K562 (cell line): ENCODE data around the gene CCM2. TPM values are rescaled to one million over a fixed set of nuclear protein-coding genes. Genes with fewer than 3 reads are reported as not detected.

Experiments
- ATAC-seq: fragments of 200-7000 bp; cut with Tn5 transposase; 3 replicates; pipeline ENCODE4 v1.9.1; 2020; ENCODE audit warnings: moderate library complexity
- BruUV-seq: library from RNA; stranded (reverse); fragments of 400-500 nt; replicated peaks from 2 replicates; lab custom pipeline; 2021; lab: Mats Ljungman, UMichigan
- CTCF ChIA-PET: fragments of 300-600 bp; formaldehyde crosslinking; extraction: SDS; loops from one replicate; lab custom pipeline; 2021; ENCODE audit warnings: low intra/inter-chr PET ratio; lab: Yijun Ruan, JAX
- POLR2A ChIA-PET: fragments of 300-600, 350-650 bp; sonication (Branson Sonifier 250); formaldehyde crosslinking; extraction: SDS; loops from one replicate; lab custom pipeline; 2021; ENCODE audit warnings: antibody characterized with exemption, inconsistent platforms; lab: Yijun Ruan, JAX
- DNase-seq, 4 experiments: peaks; one replicate each; pipeline versions ENCODE4 v3.0.0 to v3.0.0-alpha.2; 2011 to 2018; ENCODE audit warnings: low spot score in 3 of 4, mixed read lengths in 3 of 4; ENCODE audit errors: extremely low read depth in 1 of 4
- FAIRE-seq: peaks from 2 replicates; lab custom pipeline; 2011; peaks lifted over from hg19 to GRCh38; lab: Jason Lieb, UNC
- H2AFZ ChIP-seq: 2 replicates; pipeline ENCODE4 v1.6.0; 2011; ENCODE audit warnings: low read depth, low read length, control low read depth, inconsistent platforms
- H3K27ac ChIP-seq: fragments of 200-600 bp; 3 replicates; pipeline ENCODE4 v1.8.0; 2011; ENCODE audit warnings: low read depth, mild to moderate bottlenecking, control low read depth, inconsistent platforms, low read length, moderate library complexity, mixed read lengths; ENCODE audit errors: extremely low read depth
- H3K27me3 ChIP-seq, 2 experiments: fragments of 300-600 bp in 1 of 2; 2 replicates in 1 of 2; 3 replicates in 1 of 2; pipeline versions ENCODE4 v1.6.0 to v1.8.0; 2011; ENCODE audit warnings: inconsistent platforms in 2 of 2, low read length in 2 of 2, mild to moderate bottlenecking in 1 of 2, mixed read lengths in 1 of 2, moderate library complexity in 1 of 2; ENCODE audit not compliant: control insufficient read depth in 2 of 2, insufficient read depth in 2 of 2
- H3K36me3 ChIP-seq: fragments of 300-600 bp; 3 replicates; pipeline ENCODE4 v1.8.0; 2011; ENCODE audit warnings: mild to moderate bottlenecking, low read length, inconsistent platforms; ENCODE audit not compliant: control insufficient read depth, insufficient read depth
- H3K4me1 ChIP-seq, 2 experiments: fragments of 200-600 bp in 1 of 2; replicated peaks in 1 of 2; 2 replicates in 1 of 2; 3 replicates in 1 of 2; pipeline versions ENCODE4 v1.5.1 to v1.8.0; 2011; ENCODE audit warnings: inconsistent platforms in 2 of 2, low read length in 2 of 2, mild to moderate bottlenecking in 1 of 2, mixed read lengths in 1 of 2, moderate library complexity in 1 of 2; ENCODE audit not compliant: control insufficient read depth in 2 of 2, insufficient read depth in 2 of 2
- H3K4me2 ChIP-seq: 2 replicates; pipeline ENCODE4 v1.6.1; 2011; ENCODE audit warnings: low read length, control low read depth, inconsistent platforms, mixed read lengths; ENCODE audit not compliant: insufficient read depth
- H3K4me3 ChIP-seq: fragments of 200-600 bp; sonication (generic), shearing (Covaris generic); 2 replicates; pipeline ENCODE4 v1.5.1; 2016; ENCODE audit warnings: control low read depth, inconsistent platforms
- H3K79me2 ChIP-seq: fragments of 200-600 bp; 3 replicates; pipeline ENCODE4 v1.8.0; 2011; ENCODE audit warnings: low read length, inconsistent platforms; ENCODE audit not compliant: control insufficient read depth, insufficient read depth
- H3K9ac ChIP-seq, 2 experiments: 2 replicates each; pipeline versions ENCODE4 v1.6.0 to v1.6.1; 2011; ENCODE audit warnings: low read depth in 2 of 2, low read length in 2 of 2, control low read depth in 1 of 2, inconsistent platforms in 1 of 2, mild to moderate bottlenecking in 1 of 2, mixed read lengths in 1 of 2; ENCODE audit not compliant: insufficient read depth in 1 of 2
- H3K9me1 ChIP-seq: one replicate; pipeline ENCODE4 v1.6.0; 2011; ENCODE audit warnings: inconsistent platforms, mild to moderate bottlenecking, low read length, moderate library complexity; ENCODE audit not compliant: control insufficient read depth, insufficient read depth
- H3K9me3 ChIP-seq: replicated peaks from 2 replicates; pipeline ENCODE4 v1.5.1; 2011; ENCODE audit warnings: low read depth, low read length, inconsistent platforms; ENCODE audit not compliant: control insufficient read depth, insufficient read depth
- H4K20me1 ChIP-seq: replicated peaks from 2 replicates; pipeline ENCODE4 v1.6.1; 2011; ENCODE audit warnings: low read length, inconsistent platforms, mixed read lengths; ENCODE audit not compliant: control insufficient read depth, insufficient read depth
- PTTG1 ChIP-seq: fragments of 450-650 bp; IDR thresholded peaks from 2 replicates; pipeline ENCODE4 v1.6.1; 2016; ENCODE audit warnings: low read depth, mild to moderate bottlenecking, missing genetic modification characterization, missing compliant biosample characterization
- RFX1 ChIP-seq: fragments of 450-650 bp; IDR thresholded peaks from 2 replicates; pipeline ENCODE4 v1.6.1; 2016; ENCODE audit warnings: mild to moderate bottlenecking, moderate library complexity
- SLC30A9 ChIP-seq: fragments of 250-450 bp; sonication (Bioruptor Pico); IDR thresholded peaks from 2 replicates; pipeline ENCODE4 v1.8.0; 2022; ENCODE audit warnings: mild to moderate bottlenecking, moderate library complexity
- SRF ChIP-seq, 2 experiments: fragments of 250-450, 450-650 bp in 1 of 2; sonication (Bioruptor Pico) in 1 of 2; sonication (generic) in 1 of 2; formaldehyde crosslinking; IDR thresholded peaks; 2 replicates each; pipeline versions ENCODE4 v1.5.0 to v1.5.1; 2020 to 2022; ENCODE audit warnings: mild to moderate bottlenecking in 1 of 2, missing genetic modification reagents in 1 of 2
- WGBS: fragments of 100-300 bp; shearing (Covaris generic); methylation state at CpG from one replicate; pipeline ENCODE4 v1.1.6; 2016; ENCODE audit warnings: low coverage, mixed read lengths; ENCODE audit not compliant: insufficient coverage; ENCODE audit errors: missing lambda C conversion rate; 5-methylcytosine and 5-hydroxymethylcytosine counted together
- in situ Hi-C: fragments of 300-500 bp; cut with MboI; formaldehyde crosslinking; loops from 4 replicates; pipeline ENCODE4 v1.15.0; 2018; ENCODE audit warnings: inconsistent platforms, mixed read lengths
- intact Hi-C: fragments of 100-400 bp; cut with micrococcal nuclease; formaldehyde crosslinking; loops from 2 replicates; pipeline ENCODE4 v1.14.2; 2022
- polyA plus RNA-seq, 8 experiments: library from polyadenylated mRNA; depleted of rRNA in 4 of 8; stranded (reverse) in 5 of 8; unstranded in 3 of 8; fragments of >200 nt; fragmentation: Nextera tagmentation in 2 of 8; fragmentation: Illumina TruSeq in 1 of 8; extraction: Ambion mirVana in 2 of 8; extraction: Trizol in 1 of 8; gene quantifications; 2 replicates each; pipeline versions ENCODE4 v1.2.1 to v1.2.3, GENCODE V29; 2011 to 2014; ENCODE audit warnings: inconsistent platforms in 1 of 8, missing spikeins in 1 of 8
- total RNA-seq, 7 experiments: library from RNA; depleted of rRNA in 6 of 7; stranded (reverse); fragments of >200 nt in 6 of 7; fragmentation: Illumina TruSeq in 2 of 7; extraction: Trizol in 2 of 7; gene quantifications; 2 replicates each; pipeline versions ENCODE4 v1.2.1 to v1.2.3, GENCODE V29; 2011 to 2021; ENCODE audit warnings: low replicate concordance in 1 of 7
- TF ChIP-seq, protein P1 (sequence below): fragments of 450-650 bp; IDR thresholded peaks from 2 replicates; pipeline ENCODE4 v1.6.1; 2016
- TF ChIP-seq, protein P2 (sequence below): fragments of 250-450 bp; sonication (Bioruptor Pico); IDR thresholded peaks from 2 replicates; pipeline ENCODE4 v1.4.0; 2020; ENCODE audit warnings: mild to moderate bottlenecking, moderate library complexity

Gene CCM2
- total and polyA plus RNA-seq, 9 of the 15 experiments (the other 6 are each of a cell fraction or from before 2014, with no cell fraction given): 0.41 to 38.6 (median 25.9) TPM

DNA sequence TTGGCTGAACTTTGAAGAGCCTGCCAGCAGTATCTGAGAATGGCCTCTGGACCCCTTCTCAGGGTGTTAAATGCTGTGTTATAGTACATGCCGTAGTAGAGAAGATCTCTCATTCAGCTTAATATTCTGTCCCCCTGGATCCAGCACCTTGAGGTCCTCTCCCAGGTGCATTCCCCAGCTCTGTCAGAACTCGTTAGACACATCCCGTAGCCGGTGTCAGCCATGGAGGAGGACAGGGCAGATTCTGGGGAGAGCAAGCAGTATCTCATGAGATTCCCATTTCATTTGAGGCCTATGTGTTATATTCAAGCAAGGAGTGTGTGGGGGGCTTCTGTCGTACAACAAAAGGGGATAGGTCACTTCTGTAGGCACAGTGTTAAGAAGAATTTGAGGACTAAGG lies 53.9 kb downstream of the CCM2 start (continued):
- TF ChIP-seq PTTG1 (tag): no peak

DNA sequence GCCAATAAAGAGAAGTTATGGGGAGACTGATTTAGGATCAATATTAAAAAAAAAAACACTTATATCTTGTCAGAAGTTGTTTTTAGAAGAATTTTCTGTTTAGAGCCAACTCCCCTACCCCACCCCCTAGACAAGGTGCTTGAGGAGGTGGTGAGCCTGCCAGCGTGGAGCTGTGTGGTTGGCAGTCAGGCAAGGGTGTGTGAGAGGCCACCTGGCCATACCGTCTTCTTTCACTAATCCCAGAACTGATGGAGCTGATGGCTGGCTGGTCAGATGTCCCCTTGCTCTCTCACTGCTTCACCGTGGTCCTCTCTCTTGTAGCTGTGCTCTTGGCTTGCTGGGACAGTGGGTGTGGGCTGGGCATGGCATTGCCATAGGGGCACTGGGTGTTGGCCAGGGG lies 54.4 kb downstream of the CCM2 start:
- no peaks in the 10 kb centered on the region for H3K9me3 ChIP-seq
- DNase-seq (no peak), FAIRE-seq (no peak), ATAC-seq (no peak)
- ChIA-PET CTCF (no interaction called here), POLR2A (interaction anchor here (0.5 to 0.9 kb wide), 2 partner anchors 9 to 15 kb away, joined by 3 to 5 read pairs; no protein-coding TSS in a partner anchor)
- H3K9me1 ChIP-seq: no peaks in the 10 kb centered on the region
- in situ Hi-C loops: no loop called here
- 80% methylated on average over 3 of the region's 3 CpGs for WGBS
- no peaks in the 10 kb centered on the region for H3K27me3 ChIP-seq
- H3K4me1 ChIP-seq: no peaks in the 10 kb centered on the region
- no TSS peak for BruUV-seq
- no peak overlapping the region for H3K9ac ChIP-seq
- no peak overlapping the region for H3K27ac ChIP-seq
- H3K79me2 ChIP-seq: peaks cover 15% of the 10 kb centered on the region
- no peak overlapping the region for H2AFZ ChIP-seq
- H4K20me1 ChIP-seq: no peaks in the 10 kb centered on the region
- H3K4me3 ChIP-seq: no peak overlapping the region
- intact Hi-C loops: no loop called here
- peaks cover 26% of the 10 kb centered on the region; the same call in 2 of the 3 replicates for H3K36me3 ChIP-seq
- TF ChIP-seq, protein P1, sequence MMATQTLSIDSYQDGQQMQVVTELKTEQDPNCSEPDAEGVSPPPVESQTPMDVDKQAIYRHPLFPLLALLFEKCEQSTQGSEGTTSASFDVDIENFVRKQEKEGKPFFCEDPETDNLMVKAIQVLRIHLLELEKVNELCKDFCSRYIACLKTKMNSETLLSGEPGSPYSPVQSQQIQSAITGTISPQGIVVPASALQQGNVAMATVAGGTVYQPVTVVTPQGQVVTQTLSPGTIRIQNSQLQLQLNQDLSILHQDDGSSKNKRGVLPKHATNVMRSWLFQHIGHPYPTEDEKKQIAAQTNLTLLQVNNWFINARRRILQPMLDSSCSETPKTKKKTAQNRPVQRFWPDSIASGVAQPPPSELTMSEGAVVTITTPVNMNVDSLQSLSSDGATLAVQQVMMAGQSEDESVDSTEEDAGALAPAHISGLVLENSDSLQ: no peak
- TF ChIP-seq RFX1: no peak
- no peak for TF ChIP-seq SRF (CRISPR knock-in tag; IDR thresholded peaks at IDR 0.05)
- TF ChIP-seq, protein P2, sequence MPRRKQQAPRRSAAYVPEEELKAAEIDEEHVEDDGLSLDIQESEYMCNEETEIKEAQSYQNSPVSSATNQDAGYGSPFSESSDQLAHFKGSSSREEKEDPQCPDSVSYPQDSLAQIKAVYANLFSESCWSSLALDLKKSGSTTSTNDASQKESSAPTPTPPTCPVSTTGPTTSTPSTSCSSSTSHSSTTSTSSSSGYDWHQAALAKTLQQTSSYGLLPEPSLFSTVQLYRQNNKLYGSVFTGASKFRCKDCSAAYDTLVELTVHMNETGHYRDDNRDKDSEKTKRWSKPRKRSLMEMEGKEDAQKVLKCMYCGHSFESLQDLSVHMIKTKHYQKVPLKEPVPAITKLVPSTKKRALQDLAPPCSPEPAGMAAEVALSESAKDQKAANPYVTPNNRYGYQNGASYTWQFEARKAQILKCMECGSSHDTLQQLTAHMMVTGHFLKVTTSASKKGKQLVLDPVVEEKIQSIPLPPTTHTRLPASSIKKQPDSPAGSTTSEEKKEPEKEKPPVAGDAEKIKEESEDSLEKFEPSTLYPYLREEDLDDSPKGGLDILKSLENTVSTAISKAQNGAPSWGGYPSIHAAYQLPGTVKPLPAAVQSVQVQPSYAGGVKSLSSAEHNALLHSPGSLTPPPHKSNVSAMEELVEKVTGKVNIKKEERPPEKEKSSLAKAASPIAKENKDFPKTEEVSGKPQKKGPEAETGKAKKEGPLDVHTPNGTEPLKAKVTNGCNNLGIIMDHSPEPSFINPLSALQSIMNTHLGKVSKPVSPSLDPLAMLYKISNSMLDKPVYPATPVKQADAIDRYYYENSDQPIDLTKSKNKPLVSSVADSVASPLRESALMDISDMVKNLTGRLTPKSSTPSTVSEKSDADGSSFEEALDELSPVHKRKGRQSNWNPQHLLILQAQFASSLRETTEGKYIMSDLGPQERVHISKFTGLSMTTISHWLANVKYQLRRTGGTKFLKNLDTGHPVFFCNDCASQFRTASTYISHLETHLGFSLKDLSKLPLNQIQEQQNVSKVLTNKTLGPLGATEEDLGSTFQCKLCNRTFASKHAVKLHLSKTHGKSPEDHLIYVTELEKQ (CRISPR knock-in tag): no peak
- no peak for TF ChIP-seq SLC30A9 (CRISPR knock-in tag)
- H3K4me2 ChIP-seq: no peak overlapping the region
